Sigmoid colon (tissue), 4 donors: ENCODE results near the gene UNC5C.

Experiments
- EP300 ChIP-seq, 4 donors: sonication (generic); formaldehyde crosslinking; IDR thresholded peaks; one replicate each; pipeline ENCODE4 v1.6.1; 2017; ENCODE audit warnings: antibody characterized with exemption in 4 of 4
- POLR2A ChIP-seq, 2 donors: fragments of 450-650 bp; IDR thresholded peaks; one replicate each; pipeline ENCODE4 v1.6.1; 2016; ENCODE audit warnings: antibody characterized with exemption in 2 of 2, mild to moderate bottlenecking in 2 of 2, moderate library complexity in 2 of 2
- POLR2AphosphoS5 ChIP-seq, 4 donors: sonication (generic); formaldehyde crosslinking; IDR thresholded peaks; one replicate each; pipeline ENCODE4 v1.6.1; 2017; ENCODE audit warnings: antibody characterized with exemption in 4 of 4
- TF ChIP-seq, protein P1 (sequence below), 4 experiments: fragments of 450-650 bp in 3 of 4; fragments of 200-600 bp in 1 of 4; IDR thresholded peaks; one replicate each; pipeline ENCODE4 v1.5.1; 2016 to 2019; ENCODE audit warnings: antibody characterized with exemption in 4 of 4, mild to moderate bottlenecking in 3 of 4, moderate library complexity in 2 of 4

- TF ChIP-seq POLR2A (IDR thresholded peaks at IDR 0.05) (no peak), POLR2AphosphoS5 (IDR thresholded peaks at IDR 0.05) (peak in 1 of 4 donors; percentile 8), EP300 (IDR thresholded peaks at IDR 0.05) (no peak)
- TF ChIP-seq, protein P1, sequence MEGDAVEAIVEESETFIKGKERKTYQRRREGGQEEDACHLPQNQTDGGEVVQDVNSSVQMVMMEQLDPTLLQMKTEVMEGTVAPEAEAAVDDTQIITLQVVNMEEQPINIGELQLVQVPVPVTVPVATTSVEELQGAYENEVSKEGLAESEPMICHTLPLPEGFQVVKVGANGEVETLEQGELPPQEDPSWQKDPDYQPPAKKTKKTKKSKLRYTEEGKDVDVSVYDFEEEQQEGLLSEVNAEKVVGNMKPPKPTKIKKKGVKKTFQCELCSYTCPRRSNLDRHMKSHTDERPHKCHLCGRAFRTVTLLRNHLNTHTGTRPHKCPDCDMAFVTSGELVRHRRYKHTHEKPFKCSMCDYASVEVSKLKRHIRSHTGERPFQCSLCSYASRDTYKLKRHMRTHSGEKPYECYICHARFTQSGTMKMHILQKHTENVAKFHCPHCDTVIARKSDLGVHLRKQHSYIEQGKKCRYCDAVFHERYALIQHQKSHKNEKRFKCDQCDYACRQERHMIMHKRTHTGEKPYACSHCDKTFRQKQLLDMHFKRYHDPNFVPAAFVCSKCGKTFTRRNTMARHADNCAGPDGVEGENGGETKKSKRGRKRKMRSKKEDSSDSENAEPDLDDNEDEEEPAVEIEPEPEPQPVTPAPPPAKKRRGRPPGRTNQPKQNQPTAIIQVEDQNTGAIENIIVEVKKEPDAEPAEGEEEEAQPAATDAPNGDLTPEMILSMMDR (IDR thresholded peaks at IDR 0.05): no peak
These were observed 253.6 kb downstream of the UNC5C start for GRCh38 chr4:95295157-95295556.
